Erythroblast (primary cell): ENCODE measurements around the gene DNAI7.

Experiments
- GATA1 ChIP-seq: IDR thresholded peaks from 2 replicates; pipeline ENCODE4 v1.6.1; 2011; ENCODE audit warnings: low read depth, mild to moderate bottlenecking, control low read depth, low read length, moderate library complexity
- POLR2A ChIP-seq: IDR thresholded peaks from 2 replicates; pipeline ENCODE4 v1.6.1; 2011; ENCODE audit warnings: mild to moderate bottlenecking, low read length

GRCh38 chr12:25107920-25108319, 87.0 kb downstream of the DNAI7 start:
- TF ChIP-seq POLR2A: no peak
- no peak for TF ChIP-seq GATA1
